Heart left ventricle (tissue), 13 donors: ENCODE results near the gene ADA.

Experiments used
- POLR2A ChIP-seq, 2 donors: fragments of 450-650 bp; IDR thresholded peaks; one replicate each; pipeline ENCODE4 v1.6.1; 2017; ENCODE audit warnings: antibody characterized with exemption in 2 of 2, mild to moderate bottlenecking in 2 of 2, moderate library complexity in 2 of 2
- TF ChIP-seq, protein P1 (sequence below), 12 donors: fragments of 200-600 bp; sonication (generic) in 4 of 12; IDR thresholded peaks; one replicate each; pipeline versions ENCODE4 v1.5.0 to v1.8.0; 2018 to 2022; ENCODE audit warnings: antibody characterized with exemption in 12 of 12, mild to moderate bottlenecking in 5 of 12
- donor health status: ischemic (EF 13 %, LVEDD 7.1; RV severe dilation, severe dysfunction).
- donor health status: DM: no; HTN: yes; CAD: no.
- donor health status: DM: no; HTN: no; CAD: no.
- donor health status: ischemic (EF 25% LVEDD 6.9; RV normal size, moderate dysfunction).
- donor health status: ischemic (EF 25% LVEDD 5.7; RV mildly dilated, moderate dysfunction).
- donor health status: ischemic (EF 35%, LVEDD 5.7; RV mildly dilated, moderate dysfunction).
- donor health status: nonischemic (EF 11% LVEDD 7.7; RV severe dilation, severe dysfunction).
- donor health status: DM: yes; HTN: yes; CAD: no.
- donor health status: PGD.
- donor health status: ischemic (EF 29% LVEDD 5.4; RV normal size, mild dysfunction).
- donor health status: nonischemic (EF 23%, LVEDD 6.1; RV moderate dilation, normal function).

DNA sequence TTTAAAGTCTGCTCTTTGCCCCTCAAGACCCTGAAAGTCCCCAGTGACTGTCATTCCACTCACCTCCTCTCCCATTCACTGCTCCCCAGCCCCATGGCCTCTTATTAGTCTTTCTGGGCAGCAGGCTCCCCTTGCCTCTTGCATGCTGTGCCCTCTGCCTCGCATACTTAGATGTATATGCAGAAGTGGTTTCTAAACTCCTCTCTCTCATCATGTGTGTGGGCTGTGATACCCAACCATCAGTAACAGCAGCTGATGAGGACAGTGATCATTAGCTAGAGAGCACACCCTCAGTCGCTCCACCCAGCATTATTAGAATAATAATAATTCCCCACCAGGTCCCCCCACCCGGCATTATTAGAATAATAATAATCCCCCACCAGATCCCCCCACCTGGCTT lies 54.6 kb downstream of the ADA start:
- TF ChIP-seq, protein P1, sequence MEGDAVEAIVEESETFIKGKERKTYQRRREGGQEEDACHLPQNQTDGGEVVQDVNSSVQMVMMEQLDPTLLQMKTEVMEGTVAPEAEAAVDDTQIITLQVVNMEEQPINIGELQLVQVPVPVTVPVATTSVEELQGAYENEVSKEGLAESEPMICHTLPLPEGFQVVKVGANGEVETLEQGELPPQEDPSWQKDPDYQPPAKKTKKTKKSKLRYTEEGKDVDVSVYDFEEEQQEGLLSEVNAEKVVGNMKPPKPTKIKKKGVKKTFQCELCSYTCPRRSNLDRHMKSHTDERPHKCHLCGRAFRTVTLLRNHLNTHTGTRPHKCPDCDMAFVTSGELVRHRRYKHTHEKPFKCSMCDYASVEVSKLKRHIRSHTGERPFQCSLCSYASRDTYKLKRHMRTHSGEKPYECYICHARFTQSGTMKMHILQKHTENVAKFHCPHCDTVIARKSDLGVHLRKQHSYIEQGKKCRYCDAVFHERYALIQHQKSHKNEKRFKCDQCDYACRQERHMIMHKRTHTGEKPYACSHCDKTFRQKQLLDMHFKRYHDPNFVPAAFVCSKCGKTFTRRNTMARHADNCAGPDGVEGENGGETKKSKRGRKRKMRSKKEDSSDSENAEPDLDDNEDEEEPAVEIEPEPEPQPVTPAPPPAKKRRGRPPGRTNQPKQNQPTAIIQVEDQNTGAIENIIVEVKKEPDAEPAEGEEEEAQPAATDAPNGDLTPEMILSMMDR (IDR thresholded peaks at IDR 0.05) = no peak
- no peak for TF ChIP-seq POLR2A (IDR thresholded peaks at IDR 0.05)
